Neural cell (in vitro differentiated cells): Measurements from ENCODE around the gene NEURL1. TPM values are rescaled to one million over a fixed set of nuclear protein-coding genes. Genes with fewer than 3 reads are reported as not detected.

ENCODE experiments used
- H2AFZ ChIP-seq: fragments of 200-600, 300-800 bp; sonication (generic), shearing (Covaris generic); 2 replicates; pipeline ENCODE4 v1.6.0; 2014; ENCODE audit warnings: low read depth, mild to moderate bottlenecking, antibody characterized with exemption, low read length, moderate library complexity
- H3F3A ChIP-seq: fragments of 200-600 bp; shearing (Covaris generic); 2 replicates; pipeline ENCODE4 v1.6.1; 2016; ENCODE audit warnings: mild to moderate bottlenecking, moderate library complexity, mixed read lengths, antibody characterized with exemption, low read length; ENCODE audit not compliant: insufficient read depth, poor library complexity, severe bottlenecking
- H3K27ac ChIP-seq: fragments of 200-600, 300-800 bp; sonication (generic), shearing (Covaris generic); 2 replicates; pipeline ENCODE4 v1.5.1; 2014; ENCODE audit warnings: mild to moderate bottlenecking, low read length, moderate library complexity
- H3K27me3 ChIP-seq: fragments of 300-800, 200-600 bp; sonication (generic), shearing (Covaris generic); 2 replicates; pipeline ENCODE4 v1.6.0; 2014; ENCODE audit warnings: mild to moderate bottlenecking, low read depth, low read length, moderate library complexity; ENCODE audit not compliant: insufficient read depth
- H3K36me3 ChIP-seq: fragments of 300-800, 200-600 bp; sonication (generic), shearing (Covaris generic); 2 replicates; pipeline ENCODE4 v1.5.1; 2014; ENCODE audit warnings: mild to moderate bottlenecking, antibody characterized with exemption, low read length, moderate library complexity; ENCODE audit not compliant: insufficient read depth
- H3K4me2 ChIP-seq: fragments of 300-800, 200-600 bp; sonication (generic), shearing (Covaris generic); 2 replicates; pipeline ENCODE4 v1.6.0; 2014; ENCODE audit warnings: mild to moderate bottlenecking, low read length
- H3K4me3 ChIP-seq: fragments of 300-800, 200-600 bp; sonication (generic), shearing (Covaris generic); 2 replicates; pipeline ENCODE4 v1.5.1; 2014; ENCODE audit warnings: mild to moderate bottlenecking, low read length, moderate library complexity
- H3K79me2 ChIP-seq: fragments of 200-600 bp; shearing (Covaris generic); replicated peaks from 2 replicates; pipeline ENCODE4 v1.6.0; 2014; ENCODE audit warnings: mild to moderate bottlenecking, low read length, moderate library complexity; ENCODE audit not compliant: insufficient read depth
- H3K9ac ChIP-seq: fragments of 300-800, 200-600 bp; sonication (generic), shearing (Covaris generic); 2 replicates; pipeline ENCODE4 v1.6.1; 2016; ENCODE audit warnings: mild to moderate bottlenecking, low read length, mixed read lengths
- H3K9me2 ChIP-seq: fragments of 200-600 bp; shearing (Covaris generic); 2 replicates; pipeline ENCODE4 v1.6.1; 2016; ENCODE audit warnings: mild to moderate bottlenecking, low read length, mixed read lengths; ENCODE audit not compliant: insufficient read depth
- H3K9me3 ChIP-seq: fragments of 200-600, 300-800 bp; sonication (generic), shearing (Covaris generic); 2 replicates; pipeline ENCODE4 v1.6.1; 2016; ENCODE audit warnings: mild to moderate bottlenecking, mixed run types, low read length, moderate library complexity, mixed read lengths
- H4K20me1 ChIP-seq: fragments of 200-600 bp; shearing (Covaris generic); 2 replicates; pipeline ENCODE4 v1.6.1; 2016; ENCODE audit warnings: mild to moderate bottlenecking, mixed run types; ENCODE audit not compliant: insufficient read depth
- EP300 ChIP-seq: fragments of 450-650 bp; conservative IDR thresholded peaks from 2 replicates; pipeline ENCODE4 v1.6.1; 2014; ENCODE audit warnings: antibody characterized with exemption, mild to moderate bottlenecking, moderate library complexity; ENCODE audit not compliant: poor library complexity, severe bottlenecking
- EZH2 ChIP-seq: fragments of 200-600, 300-800 bp; shearing (Covaris generic), sonication (generic); IDR thresholded peaks from 2 replicates; pipeline ENCODE4 v1.6.1; 2014; ENCODE audit warnings: antibody characterized with exemption, low read length, borderline replicate concordance, mild to moderate bottlenecking; ENCODE audit not compliant: insufficient read depth, poor library complexity, severe bottlenecking
- MXI1 ChIP-seq: fragments of 450-650 bp; conservative IDR thresholded peaks from 2 replicates; pipeline ENCODE4 v1.6.1; 2014; ENCODE audit warnings: antibody characterized with exemption, mild to moderate bottlenecking; ENCODE audit not compliant: poor library complexity, severe bottlenecking
- POLR2AphosphoS5 ChIP-seq: IDR thresholded peaks from 2 replicates; pipeline ENCODE4 v1.6.1; 2012
- RAD21 ChIP-seq: fragments of 450-650 bp; conservative IDR thresholded peaks from 2 replicates; pipeline ENCODE4 v1.6.1; 2014; ENCODE audit warnings: antibody characterized with exemption, mild to moderate bottlenecking, moderate library complexity
- SMC3 ChIP-seq: fragments of 450-650 bp; conservative IDR thresholded peaks from 2 replicates; pipeline ENCODE4 v1.6.1; 2014; ENCODE audit warnings: antibody characterized with exemption, mild to moderate bottlenecking, moderate library complexity; ENCODE audit not compliant: poor library complexity
- TAF1 ChIP-seq: IDR thresholded peaks from 2 replicates; pipeline ENCODE4 v1.6.1; 2012; ENCODE audit warnings: low read depth
- polyA plus RNA-seq: library from polyadenylated mRNA; depleted of rRNA; stranded (reverse); fragments of >200 nt; gene quantifications from 2 replicates; pipeline ENCODE4 v1.2.3, GENCODE V29; 2014
- TF ChIP-seq, protein P1 (sequence below): IDR thresholded peaks from 2 replicates; pipeline ENCODE4 v1.6.1; 2012; ENCODE audit warnings: borderline replicate concordance
- TF ChIP-seq, protein P2 (sequence below): fragments of 450-650 bp; IDR thresholded peaks from 2 replicates; pipeline ENCODE4 v1.5.1; 2014; ENCODE audit warnings: antibody characterized with exemption, mild to moderate bottlenecking, moderate library complexity; ENCODE audit not compliant: poor library complexity, severe bottlenecking

The NEURL1 gene
- polyA plus RNA-seq, 1 donor from 2014 or later: 12.3 TPM

DNA sequence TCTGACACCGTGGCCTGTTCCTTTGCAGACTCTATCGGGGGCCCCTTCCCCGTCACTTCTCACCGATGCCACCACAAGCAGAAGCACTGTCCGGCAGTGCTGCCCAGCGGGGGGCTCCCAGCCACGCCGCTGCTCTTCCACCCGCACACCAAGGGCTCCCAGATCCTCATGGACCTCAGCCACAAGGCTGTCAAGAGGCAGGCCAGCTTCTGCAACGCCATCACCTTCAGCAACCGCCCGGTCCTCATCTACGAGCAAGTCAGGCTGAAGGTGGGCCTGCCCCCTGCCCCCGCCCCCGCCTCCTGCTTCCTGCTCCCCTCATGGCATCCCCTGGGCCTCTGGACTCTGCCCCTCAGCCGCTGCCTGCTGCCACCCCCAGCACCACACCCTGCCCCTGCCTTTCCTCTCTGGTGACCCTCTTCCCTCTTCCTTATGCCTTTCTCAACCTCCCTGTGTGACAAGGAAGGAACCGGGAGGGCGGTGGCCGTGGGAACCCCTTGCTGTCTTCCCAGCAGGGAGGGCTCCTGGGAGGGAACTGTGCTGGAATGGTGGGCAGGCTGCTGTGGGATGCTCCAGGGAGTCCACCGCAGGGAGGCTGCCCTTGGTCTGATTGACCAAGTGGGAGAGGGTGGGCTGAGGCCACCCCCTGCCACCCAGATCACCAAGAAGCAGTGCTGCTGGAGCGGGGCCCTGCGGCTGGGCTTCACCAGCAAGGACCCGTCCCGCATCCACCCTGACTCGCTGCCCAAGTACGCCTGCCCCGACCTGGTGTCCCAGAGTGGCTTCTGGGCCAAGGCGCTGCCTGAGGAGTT, 77.5 kb downstream of the NEURL1 start:
- Histone ChIP-seq H3K4me2 (no peak overlapping the region), H3K79me2 (no peaks in the 10 kb centered on the region), H3K27ac (no peak overlapping the region), H3F3A (no peaks in the 10 kb centered on the region), H3K9me3 (no peaks in the 10 kb centered on the region), H3K27me3 (no peaks in the 10 kb centered on the region), H4K20me1 (no peaks in the 10 kb centered on the region), H3K9me2 (no peaks in the 10 kb centered on the region), H3K36me3 (no peaks in the 10 kb centered on the region), H3K9ac (no peak overlapping the region), H2AFZ (no peak overlapping the region), H3K4me3 (no peak overlapping the region)
- TF ChIP-seq SMC3 (no peak), EZH2 (no peak), RAD21 (no peak), MXI1 (no peak), POLR2AphosphoS5 (no peak), EP300 (no peak)
- TF ChIP-seq, protein P1, sequence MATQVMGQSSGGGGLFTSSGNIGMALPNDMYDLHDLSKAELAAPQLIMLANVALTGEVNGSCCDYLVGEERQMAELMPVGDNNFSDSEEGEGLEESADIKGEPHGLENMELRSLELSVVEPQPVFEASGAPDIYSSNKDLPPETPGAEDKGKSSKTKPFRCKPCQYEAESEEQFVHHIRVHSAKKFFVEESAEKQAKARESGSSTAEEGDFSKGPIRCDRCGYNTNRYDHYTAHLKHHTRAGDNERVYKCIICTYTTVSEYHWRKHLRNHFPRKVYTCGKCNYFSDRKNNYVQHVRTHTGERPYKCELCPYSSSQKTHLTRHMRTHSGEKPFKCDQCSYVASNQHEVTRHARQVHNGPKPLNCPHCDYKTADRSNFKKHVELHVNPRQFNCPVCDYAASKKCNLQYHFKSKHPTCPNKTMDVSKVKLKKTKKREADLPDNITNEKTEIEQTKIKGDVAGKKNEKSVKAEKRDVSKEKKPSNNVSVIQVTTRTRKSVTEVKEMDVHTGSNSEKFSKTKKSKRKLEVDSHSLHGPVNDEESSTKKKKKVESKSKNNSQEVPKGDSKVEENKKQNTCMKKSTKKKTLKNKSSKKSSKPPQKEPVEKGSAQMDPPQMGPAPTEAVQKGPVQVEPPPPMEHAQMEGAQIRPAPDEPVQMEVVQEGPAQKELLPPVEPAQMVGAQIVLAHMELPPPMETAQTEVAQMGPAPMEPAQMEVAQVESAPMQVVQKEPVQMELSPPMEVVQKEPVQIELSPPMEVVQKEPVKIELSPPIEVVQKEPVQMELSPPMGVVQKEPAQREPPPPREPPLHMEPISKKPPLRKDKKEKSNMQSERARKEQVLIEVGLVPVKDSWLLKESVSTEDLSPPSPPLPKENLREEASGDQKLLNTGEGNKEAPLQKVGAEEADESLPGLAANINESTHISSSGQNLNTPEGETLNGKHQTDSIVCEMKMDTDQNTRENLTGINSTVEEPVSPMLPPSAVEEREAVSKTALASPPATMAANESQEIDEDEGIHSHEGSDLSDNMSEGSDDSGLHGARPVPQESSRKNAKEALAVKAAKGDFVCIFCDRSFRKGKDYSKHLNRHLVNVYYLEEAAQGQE: no peak
- TF ChIP-seq, protein P2, sequence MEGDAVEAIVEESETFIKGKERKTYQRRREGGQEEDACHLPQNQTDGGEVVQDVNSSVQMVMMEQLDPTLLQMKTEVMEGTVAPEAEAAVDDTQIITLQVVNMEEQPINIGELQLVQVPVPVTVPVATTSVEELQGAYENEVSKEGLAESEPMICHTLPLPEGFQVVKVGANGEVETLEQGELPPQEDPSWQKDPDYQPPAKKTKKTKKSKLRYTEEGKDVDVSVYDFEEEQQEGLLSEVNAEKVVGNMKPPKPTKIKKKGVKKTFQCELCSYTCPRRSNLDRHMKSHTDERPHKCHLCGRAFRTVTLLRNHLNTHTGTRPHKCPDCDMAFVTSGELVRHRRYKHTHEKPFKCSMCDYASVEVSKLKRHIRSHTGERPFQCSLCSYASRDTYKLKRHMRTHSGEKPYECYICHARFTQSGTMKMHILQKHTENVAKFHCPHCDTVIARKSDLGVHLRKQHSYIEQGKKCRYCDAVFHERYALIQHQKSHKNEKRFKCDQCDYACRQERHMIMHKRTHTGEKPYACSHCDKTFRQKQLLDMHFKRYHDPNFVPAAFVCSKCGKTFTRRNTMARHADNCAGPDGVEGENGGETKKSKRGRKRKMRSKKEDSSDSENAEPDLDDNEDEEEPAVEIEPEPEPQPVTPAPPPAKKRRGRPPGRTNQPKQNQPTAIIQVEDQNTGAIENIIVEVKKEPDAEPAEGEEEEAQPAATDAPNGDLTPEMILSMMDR: no peak

DNA sequence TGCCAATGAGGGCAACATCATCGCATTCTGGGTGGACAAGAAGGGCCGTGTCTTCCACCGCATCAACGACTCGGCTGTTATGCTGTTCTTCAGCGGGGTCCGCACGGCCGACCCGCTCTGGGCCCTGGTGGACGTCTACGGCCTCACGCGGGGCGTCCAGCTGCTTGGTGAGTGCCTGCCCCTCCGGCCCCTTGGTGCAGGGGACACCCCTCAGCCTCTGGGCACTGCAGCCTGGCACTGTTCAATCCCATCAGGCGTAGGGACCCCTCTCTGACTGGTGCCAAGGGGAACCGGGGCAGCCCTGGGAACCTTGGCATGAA, 78.1 kb downstream of the NEURL1 start:
- H3K4me2 ChIP-seq: no peak overlapping the region
- no peak overlapping the region for H3K4me3 ChIP-seq
- no peaks in the 10 kb centered on the region for H3K27me3 ChIP-seq
- no peaks in the 10 kb centered on the region for H3K9me2 ChIP-seq
- H3F3A ChIP-seq: no peaks in the 10 kb centered on the region
- TF ChIP-seq EP300: no peak
- TF ChIP-seq RAD21: no peak
- no peak for TF ChIP-seq POLR2AphosphoS5
- no peak for TF ChIP-seq EZH2
- TF ChIP-seq, protein P2: no peak
- TF ChIP-seq, protein P1: no peak
- TF ChIP-seq TAF1: no peak
- TF ChIP-seq MXI1: no peak
- TF ChIP-seq SMC3: no peak
- no peaks in the 10 kb centered on the region for H4K20me1 ChIP-seq
- no peaks in the 10 kb centered on the region for H3K9me3 ChIP-seq
- H2AFZ ChIP-seq: no peak overlapping the region
- H3K9ac ChIP-seq: no peak overlapping the region
- H3K79me2 ChIP-seq: no peaks in the 10 kb centered on the region
- H3K36me3 ChIP-seq: no peaks in the 10 kb centered on the region
- no peak overlapping the region for H3K27ac ChIP-seq
